ENCODE measurements around the gene CALB2. TPM values are rescaled to one million over a fixed set of nuclear protein-coding genes. Genes with fewer than 3 reads are reported as not detected.

CALB2 gene
- total and polyA plus RNA-seq, 2 of the 4 experiments (the other 2 are of a cell fraction): 0.18 to 0.32 TPM

GRCh38 chr16:71339236-71340171 is 19.0 kb upstream of the CALB2 start:
- ATAC-seq (ENCODE audit: low read depth) (no peak), DNase-seq (no peak)
- H2BK20ac ChIP-seq (ENCODE audit: low read depth, low read length): no peak overlapping the region
- H2BK120ac ChIP-seq (ENCODE audit: low read depth, low read length): no peak overlapping the region
- H3K4ac ChIP-seq (ENCODE audit: low read depth, low read length): no peak overlapping the region
- 61% methylated on average over 4 of the region's 19 CpGs; no CpG with 5 or more reads in 1 of the 2 experiments for WGBS, 2 experiments (ENCODE audit: extremely low coverage in 2 of 2, insufficient read length in 1 of 2)
- intact Hi-C loops (cut with micrococcal nuclease): no loop called here
- no peak overlapping the region for H2BK5ac ChIP-seq (ENCODE audit: low read depth, low read length, poor library complexity, severe bottlenecking)
- no peak overlapping the region for H2AK9ac ChIP-seq (replicated peaks; ENCODE audit: low read depth, low read length, poor library complexity)
- H2AFZ ChIP-seq (replicated peaks; ENCODE audit: low read length, poor library complexity): no peak overlapping the region
- H3K36me3 ChIP-seq (ENCODE audit: control insufficient read depth, insufficient read depth, low read length): no peaks in the 10 kb centered on the region
- H4K91ac ChIP-seq (ENCODE audit: insufficient read depth, low read depth, low read length): no peak overlapping the region
- no peaks in the 10 kb centered on the region; the same call in 1 of the 2 replicates for H3K27me3 ChIP-seq (ENCODE audit: control insufficient read depth, insufficient read depth, low read length)
- H4K5ac ChIP-seq (ENCODE audit: low read depth, low read length): no peak overlapping the region
- no peak overlapping the region for H3K14ac ChIP-seq (replicated peaks; ENCODE audit: low read depth, low read length)
- no peaks in the 10 kb centered on the region; the same call in 1 of the 2 replicates for H3K9me1 ChIP-seq (ENCODE audit: insufficient read depth, low read length)
- H3K56ac ChIP-seq (ENCODE audit: extremely low read depth, insufficient read depth, low read length): no peak overlapping the region
- H4K20me1 ChIP-seq (ENCODE audit: insufficient read depth, low read length): no peaks in the 10 kb centered on the region
- no peak overlapping the region for H3K27ac ChIP-seq (ENCODE audit: insufficient read depth, low read length)
- no peak overlapping the region for H2BK15ac ChIP-seq (ENCODE audit: low read depth, low read length)
- H3K4me2 ChIP-seq (ENCODE audit: low read depth, low read length): no peak overlapping the region
- no peak overlapping the region for H3K23ac ChIP-seq (ENCODE audit: low read depth, low read length)
- no peak overlapping the region for H4K8ac ChIP-seq (ENCODE audit: low read depth in 2 of 2, low read length in 2 of 2)
- dilution Hi-C loops (cut with HindIII; ENCODE audit: low sequenced_read_pairs, unreplicated experiment): no loop called here
- in situ Hi-C loops (cut with MboI; ENCODE audit: low sequenced_read_pairs): no loop called here
- ChIA-PET CTCF (interaction anchor here (0.7 kb wide), 1 partner anchor 20 kb away, joined by 3 read pairs; no protein-coding TSS in a partner anchor), POLR2A (ENCODE audit: unreplicated experiment) (no interaction called here)
- no peak overlapping the region for H3K4me3 ChIP-seq (ENCODE audit: insufficient read depth, low read depth, low read length)
- no peak overlapping the region for H2AK5ac ChIP-seq (ENCODE audit: low read depth, low read length)
- H3K4me1 ChIP-seq (ENCODE audit: control insufficient read depth, insufficient read depth, low read length): no peaks in the 10 kb centered on the region
- BruUV-seq (replicated peaks): no TSS peak
- H3K18ac ChIP-seq (ENCODE audit: low read depth, low read length): no peak overlapping the region
- no peaks in the 10 kb centered on the region for H3K79me1 ChIP-seq (ENCODE audit: low read depth in 1 of 2, low read length in 2 of 2)
- H3K9me3 ChIP-seq (ENCODE audit: control insufficient read depth, insufficient read depth, low read length): no peaks in the 10 kb centered on the region
- no peak overlapping the region for H3K9ac ChIP-seq (ENCODE audit: low read depth, low read length)
- no peak for TF ChIP-seq RAD21 (IDR thresholded peaks at IDR 0.05; ENCODE audit: low read length)
- no peak for TF ChIP-seq ELK1 (IDR thresholded peaks at IDR 0.05; ENCODE audit: borderline replicate concordance, low read depth, low read length)
- no peak for TF ChIP-seq SMC3 (IDR thresholded peaks at IDR 0.05; ENCODE audit: low read depth, low read length)
- no peak for TF ChIP-seq FOS (IDR thresholded peaks at IDR 0.05; ENCODE audit: low read depth, low read length)
- TF ChIP-seq MXI1 (IDR thresholded peaks at IDR 0.05; ENCODE audit: borderline replicate concordance, low read depth, low read length): no peak
- no peak for TF ChIP-seq CHD1 (IDR thresholded peaks at IDR 0.05; ENCODE audit: low read depth, low read length)
- TF ChIP-seq USF2 (IDR thresholded peaks at IDR 0.05; ENCODE audit: low read depth, low read length): no peak
- TF ChIP-seq NFE2L2 (IDR thresholded peaks at IDR 0.05; ENCODE audit: low read depth, low read length): no peak
- no peak for TF ChIP-seq BHLHE40 (IDR thresholded peaks at IDR 0.05; ENCODE audit: low read depth, low read length)
- TF ChIP-seq MAZ (IDR thresholded peaks at IDR 0.05; ENCODE audit: borderline replicate concordance, low read depth, low read length): no peak
- no peak for TF ChIP-seq RCOR1 (IDR thresholded peaks at IDR 0.05; ENCODE audit: insufficient replicate concordance, low read length)
- TF ChIP-seq POLR2A (IDR thresholded peaks at IDR 0.05; ENCODE audit: low read depth, low read length): no peak
- no peak for TF ChIP-seq RFX5 (IDR thresholded peaks at IDR 0.05; ENCODE audit: low read depth, low read length)
- TF ChIP-seq CTCF (conservative IDR thresholded peaks at IDR 0.05; ENCODE audit: low read depth, low read length): no peak
